Activated T-helper 1 cell treated with Interleukin-2 at 50 U/mL for 16 hours (primary cell): ENCODE results near the gene ZDHHC8.

Experiments used
- DNase-seq: peaks from one replicate; pipeline ENCODE4 v3.0.0-alpha.2; 2020; ENCODE audit warnings: low read depth

ZDHHC8 gene, protein sequence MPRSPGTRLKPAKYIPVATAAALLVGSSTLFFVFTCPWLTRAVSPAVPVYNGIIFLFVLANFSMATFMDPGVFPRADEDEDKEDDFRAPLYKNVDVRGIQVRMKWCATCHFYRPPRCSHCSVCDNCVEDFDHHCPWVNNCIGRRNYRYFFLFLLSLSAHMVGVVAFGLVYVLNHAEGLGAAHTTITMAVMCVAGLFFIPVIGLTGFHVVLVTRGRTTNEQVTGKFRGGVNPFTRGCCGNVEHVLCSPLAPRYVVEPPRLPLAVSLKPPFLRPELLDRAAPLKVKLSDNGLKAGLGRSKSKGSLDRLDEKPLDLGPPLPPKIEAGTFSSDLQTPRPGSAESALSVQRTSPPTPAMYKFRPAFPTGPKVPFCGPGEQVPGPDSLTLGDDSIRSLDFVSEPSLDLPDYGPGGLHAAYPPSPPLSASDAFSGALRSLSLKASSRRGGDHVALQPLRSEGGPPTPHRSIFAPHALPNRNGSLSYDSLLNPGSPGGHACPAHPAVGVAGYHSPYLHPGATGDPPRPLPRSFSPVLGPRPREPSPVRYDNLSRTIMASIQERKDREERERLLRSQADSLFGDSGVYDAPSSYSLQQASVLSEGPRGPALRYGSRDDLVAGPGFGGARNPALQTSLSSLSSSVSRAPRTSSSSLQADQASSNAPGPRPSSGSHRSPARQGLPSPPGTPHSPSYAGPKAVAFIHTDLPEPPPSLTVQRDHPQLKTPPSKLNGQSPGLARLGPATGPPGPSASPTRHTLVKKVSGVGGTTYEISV

GRCh38 chr22:20131597-20131858 is at the start of gene ZDHHC8:
ZDHHC8 (plus strand) TSS chr22:20131804; CDS start chr22:20131948, 144 bp downstream.
- peak; percentile 31 for DNase-seq

DNA sequence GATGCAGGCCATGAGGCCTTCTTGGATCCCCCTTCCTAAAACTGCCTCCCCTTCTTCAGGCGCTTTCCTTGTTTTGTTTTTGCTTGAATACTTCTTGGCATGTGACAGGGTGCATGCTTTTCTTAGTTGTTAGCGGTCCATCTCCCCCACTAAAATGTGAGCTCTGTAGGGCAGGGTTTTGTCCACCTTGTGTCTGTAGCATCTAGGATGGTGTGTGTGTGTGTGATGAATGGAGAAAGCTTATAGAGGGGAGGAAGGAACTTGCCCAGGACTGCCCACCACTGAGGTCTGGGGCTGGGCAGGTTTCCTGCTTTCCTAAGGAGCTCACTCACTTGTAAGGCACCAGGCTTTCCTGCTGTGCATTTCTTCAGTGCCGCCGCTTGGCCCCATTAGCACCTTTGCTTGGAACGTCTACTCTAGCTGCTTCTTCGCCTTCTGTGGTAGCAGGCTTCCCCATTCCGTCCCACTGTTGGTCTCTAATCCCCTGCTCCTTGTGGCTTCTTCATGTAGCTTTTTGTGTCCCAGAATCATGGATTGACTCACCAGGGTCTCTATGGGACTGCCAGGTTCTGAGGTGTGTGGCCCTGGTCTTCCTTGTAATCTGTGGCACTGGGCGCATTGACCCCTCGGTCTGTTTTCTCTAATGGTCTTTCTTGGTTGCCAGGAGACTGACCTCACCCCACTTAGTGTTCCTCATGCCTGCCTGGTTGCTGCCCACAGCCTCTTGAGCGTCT is 48.3 kb upstream of the ZDHHC8 start:
- DNase-seq, result no peak

DNA sequence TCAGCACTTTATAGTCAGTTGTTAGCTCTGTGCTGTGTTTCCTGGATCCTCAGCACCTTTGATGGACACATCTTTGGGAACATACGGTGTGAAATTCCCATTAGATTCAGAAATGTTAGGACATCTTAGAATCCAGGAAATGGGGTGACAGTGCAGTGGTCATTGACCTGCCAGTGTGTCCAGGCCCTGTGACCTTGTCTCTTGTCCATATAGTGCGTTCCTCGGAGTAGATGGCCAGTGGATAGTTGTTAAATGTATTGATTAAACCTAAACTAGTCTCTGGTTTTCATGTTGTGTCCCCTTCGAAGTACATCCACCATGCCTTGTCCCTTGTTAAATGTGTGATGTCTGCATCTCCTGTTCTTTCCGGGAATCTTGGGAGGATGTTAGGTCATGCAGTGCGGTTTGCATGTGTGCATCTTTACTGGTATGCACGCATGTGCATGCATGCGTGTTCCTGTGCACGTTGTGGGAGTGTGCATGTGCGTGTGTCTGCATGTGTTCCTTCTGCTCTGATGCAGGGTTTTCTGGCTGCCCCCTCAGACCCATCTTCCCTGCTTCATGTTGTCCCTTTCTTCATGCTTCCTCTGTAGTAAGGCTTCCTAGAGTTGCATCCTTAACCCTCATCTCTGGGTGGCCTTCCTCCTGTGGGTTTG is 47.6 kb upstream of the ZDHHC8 start:
- DNase-seq, result no peak

DNA sequence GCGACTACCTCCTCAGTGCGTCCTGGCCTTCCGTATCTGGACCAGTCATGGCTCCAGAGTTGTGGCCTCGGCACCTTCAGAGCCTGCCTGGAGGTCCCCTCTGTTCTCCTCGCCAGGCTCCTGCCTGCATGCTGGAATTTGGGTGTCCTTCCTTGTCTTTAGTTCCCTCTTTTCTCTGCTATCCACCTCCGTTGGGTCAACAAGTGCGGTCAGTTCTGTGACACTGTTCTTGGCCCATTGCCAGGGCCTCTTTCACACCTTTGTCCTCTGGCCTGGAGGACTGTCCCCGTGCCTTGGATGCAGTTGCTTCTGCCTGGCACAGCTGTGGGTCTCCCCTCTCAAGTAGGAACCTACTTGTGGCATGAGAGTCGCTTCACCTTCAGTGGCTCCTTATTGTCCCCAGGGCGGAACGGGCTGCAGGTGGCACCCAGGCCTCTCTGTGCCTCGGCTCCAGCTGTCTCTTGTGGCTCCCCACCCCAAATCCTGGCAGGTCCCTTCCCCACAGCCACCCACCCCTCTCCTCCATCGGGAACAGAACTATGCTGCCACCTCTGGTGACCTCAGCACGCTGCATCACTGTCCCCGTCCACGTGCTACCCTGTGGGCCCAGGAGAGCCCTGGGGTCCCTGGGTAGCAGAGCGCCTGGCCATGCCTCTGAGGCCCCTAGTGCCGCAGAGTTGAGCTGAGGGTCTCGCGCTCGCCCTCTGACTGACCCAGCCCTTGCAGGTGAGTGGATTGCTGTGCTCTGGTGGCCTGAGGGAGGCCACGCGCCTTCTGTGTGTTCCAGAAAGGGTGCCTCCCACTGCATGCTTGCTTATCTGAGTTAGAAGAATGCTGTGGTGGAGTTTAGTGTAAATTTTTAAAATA is 46.8 kb upstream of the ZDHHC8 start:
- DNase-seq, result no peak

DNA sequence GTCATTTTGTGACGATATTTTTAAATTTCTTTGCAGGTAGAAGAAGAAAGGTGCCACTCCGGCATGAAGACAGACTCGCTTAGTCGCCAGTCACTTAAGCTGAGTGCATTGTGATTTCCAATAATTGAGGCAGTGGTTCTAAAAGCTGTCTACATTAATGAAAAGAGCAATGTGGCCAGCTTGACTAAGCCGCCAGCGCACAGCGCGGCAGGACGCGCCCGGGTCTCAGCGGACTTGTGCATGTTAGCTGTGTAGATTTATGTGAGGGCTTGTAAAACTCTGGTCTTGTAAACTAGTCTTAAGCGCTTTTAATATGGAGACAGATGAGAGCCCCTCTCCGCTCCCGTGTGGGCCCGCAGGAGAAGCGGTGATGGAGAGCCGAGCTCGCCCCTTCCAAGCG is 46.0 kb upstream of the ZDHHC8 start:
- no peak for DNase-seq

GRCh38 chr22:20086101-20086599 is 45.5 kb upstream of the ZDHHC8 start:
- no peak for DNase-seq

- no peak for DNase-seq
Observed at GRCh38 chr22:20086763-20087162, 44.8 kb upstream of the ZDHHC8 start.

DNA sequence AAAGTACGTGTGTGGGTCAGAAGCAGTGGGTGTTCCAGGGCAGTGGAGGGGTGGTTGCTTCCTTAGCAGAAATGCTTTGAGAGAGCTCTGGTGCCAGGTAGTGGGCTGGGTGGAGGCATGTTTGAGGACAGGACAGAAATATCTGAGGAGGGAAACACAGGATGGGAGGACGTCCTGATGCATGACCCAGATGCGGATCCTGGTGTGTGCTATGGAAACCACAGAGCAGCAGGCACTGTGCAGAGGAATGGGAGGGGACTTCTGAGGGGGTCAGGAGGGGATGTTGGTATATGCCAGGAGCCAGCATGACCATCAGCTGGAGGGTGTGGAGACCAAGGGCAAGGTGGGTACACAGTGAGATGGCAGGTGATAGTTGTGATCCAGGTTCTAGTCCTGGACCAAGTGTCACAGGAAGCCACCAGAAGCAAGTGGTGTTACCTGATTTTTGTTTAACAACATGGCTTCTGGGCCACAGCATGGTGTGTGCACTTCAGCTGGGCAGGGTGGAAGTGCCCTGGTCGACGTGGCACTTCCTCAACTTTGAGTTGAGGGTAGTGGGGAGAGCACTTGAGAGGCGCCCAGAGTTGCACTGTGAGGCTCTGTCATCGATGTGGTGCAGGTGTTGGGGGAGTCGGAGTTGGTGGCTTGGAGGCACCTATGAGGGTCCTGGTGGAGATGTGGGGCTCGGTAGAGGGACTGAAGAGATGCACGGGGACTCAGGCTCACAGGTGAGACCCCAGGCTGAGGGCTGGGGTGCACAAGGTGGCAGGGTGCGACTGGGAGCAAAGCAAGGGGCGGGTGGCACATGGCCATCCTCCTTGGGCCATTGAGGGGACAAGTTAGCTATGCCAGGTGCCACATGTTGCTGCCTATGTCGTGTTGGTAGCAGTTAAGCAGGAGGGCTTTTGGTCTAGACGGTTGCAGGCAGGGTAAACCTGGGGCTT is 44.0 kb upstream of the ZDHHC8 start:
- DNase-seq, result no peak

- no peak for DNase-seq
Observed at GRCh38 chr22:20088263-20088648, 43.3 kb upstream of the ZDHHC8 start.

GRCh38 chr22:20089226-20089976 is 42.2 kb upstream of the ZDHHC8 start:
- DNase-seq, result no peak

DNA sequence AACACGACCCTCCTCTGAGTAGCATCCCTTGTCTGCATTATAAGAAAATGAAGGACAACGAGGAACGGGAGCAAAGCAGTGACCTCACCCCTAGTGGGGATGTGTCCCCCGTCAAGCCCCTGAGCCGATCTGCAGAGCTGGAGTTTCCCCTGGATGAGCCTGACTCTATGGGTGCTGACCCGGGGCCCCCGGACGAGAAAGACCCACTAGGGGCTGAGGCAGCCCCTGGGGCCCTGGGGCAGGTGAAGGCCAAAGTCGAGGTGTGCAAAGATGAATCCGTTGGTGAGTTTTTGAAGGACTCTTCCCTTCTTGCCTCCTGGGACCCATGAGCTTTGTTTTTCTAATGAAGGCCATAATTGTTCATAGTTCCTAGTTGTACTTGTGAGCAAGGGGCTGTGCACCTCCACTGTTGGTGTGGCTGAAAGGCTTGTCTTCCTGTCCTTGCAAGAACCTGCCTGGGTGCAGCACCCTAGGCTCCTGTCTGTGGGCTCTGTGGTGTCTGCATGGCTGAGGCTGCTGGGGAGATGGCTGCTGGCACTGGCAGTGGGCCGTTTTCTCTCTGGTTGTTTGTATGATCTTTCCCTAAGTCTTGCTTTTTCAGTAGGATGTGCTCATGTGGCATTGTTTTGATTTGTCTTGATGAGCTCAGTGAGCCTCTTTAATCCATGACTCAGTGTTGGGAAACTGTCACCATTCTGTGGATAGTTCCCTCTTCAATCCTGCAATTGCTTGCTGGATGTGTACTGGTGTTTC is 41.5 kb upstream of the ZDHHC8 start:
- no peak for DNase-seq

- DNase-seq, result no peak
Observed at GRCh38 chr22:20090730-20091240, 40.8 kb upstream of the ZDHHC8 start.

- DNase-seq, result no peak
Observed at GRCh38 chr22:20091690-20092476, 39.7 kb upstream of the ZDHHC8 start.

- DNase-seq, result no peak
Observed at GRCh38 chr22:20092477-20092854, 39.1 kb upstream of the ZDHHC8 start.

GRCh38 chr22:20093418-20094196 is 38.0 kb upstream of the ZDHHC8 start:
- DNase-seq, result no peak

- no peak for DNase-seq
Observed at GRCh38 chr22:20094197-20094807, 37.3 kb upstream of the ZDHHC8 start.
